RCC 7860 (cell line): ENCODE data around the gene PEAK3.

Experiments used
- DNase-seq: peaks from one replicate; pipeline ENCODE4 v3.0.0-alpha.2; 2015; ENCODE audit warnings: low spot score
- FAIRE-seq: peaks from 2 replicates; lab custom pipeline; 2012; peaks lifted over from hg19 to GRCh38; lab: Jason Lieb, UNC

PEAK3 gene

DNA sequence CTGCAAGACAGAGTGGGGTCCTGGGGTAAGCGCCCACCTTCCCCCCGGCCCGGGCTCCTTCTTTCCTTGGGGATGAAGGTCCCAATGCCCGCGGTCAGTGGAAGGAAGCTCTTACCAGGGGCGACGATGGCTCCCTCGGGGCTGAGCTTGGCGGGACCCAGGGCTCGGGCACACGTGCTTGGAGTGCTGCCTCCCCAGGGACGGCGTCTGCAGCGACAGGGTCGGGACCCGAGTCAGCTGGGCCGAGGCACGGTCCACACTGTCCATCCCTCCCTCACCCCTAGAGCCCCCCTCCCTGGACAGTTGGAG is 29.2 kb downstream of the PEAK3 start:
- DNase-seq: no peak
- FAIRE-seq: no peak

GRCh38 chr19:2252055-2252796 is 29.7 kb downstream of the PEAK3 start:
- FAIRE-seq: no peak

GRCh38 chr19:2251106-2252054 is 30.6 kb downstream of the PEAK3 start:
- FAIRE-seq: no peak
- no peak for DNase-seq

More at GRCh38 chr19:2252055-2252796, 29.7 kb downstream of the PEAK3 start:
- no peak for DNase-seq

- no peak for FAIRE-seq
- DNase-seq: no peak
Measured at GRCh38 chr19:2250766-2251105, 31.2 kb downstream of the PEAK3 start.

DNA sequence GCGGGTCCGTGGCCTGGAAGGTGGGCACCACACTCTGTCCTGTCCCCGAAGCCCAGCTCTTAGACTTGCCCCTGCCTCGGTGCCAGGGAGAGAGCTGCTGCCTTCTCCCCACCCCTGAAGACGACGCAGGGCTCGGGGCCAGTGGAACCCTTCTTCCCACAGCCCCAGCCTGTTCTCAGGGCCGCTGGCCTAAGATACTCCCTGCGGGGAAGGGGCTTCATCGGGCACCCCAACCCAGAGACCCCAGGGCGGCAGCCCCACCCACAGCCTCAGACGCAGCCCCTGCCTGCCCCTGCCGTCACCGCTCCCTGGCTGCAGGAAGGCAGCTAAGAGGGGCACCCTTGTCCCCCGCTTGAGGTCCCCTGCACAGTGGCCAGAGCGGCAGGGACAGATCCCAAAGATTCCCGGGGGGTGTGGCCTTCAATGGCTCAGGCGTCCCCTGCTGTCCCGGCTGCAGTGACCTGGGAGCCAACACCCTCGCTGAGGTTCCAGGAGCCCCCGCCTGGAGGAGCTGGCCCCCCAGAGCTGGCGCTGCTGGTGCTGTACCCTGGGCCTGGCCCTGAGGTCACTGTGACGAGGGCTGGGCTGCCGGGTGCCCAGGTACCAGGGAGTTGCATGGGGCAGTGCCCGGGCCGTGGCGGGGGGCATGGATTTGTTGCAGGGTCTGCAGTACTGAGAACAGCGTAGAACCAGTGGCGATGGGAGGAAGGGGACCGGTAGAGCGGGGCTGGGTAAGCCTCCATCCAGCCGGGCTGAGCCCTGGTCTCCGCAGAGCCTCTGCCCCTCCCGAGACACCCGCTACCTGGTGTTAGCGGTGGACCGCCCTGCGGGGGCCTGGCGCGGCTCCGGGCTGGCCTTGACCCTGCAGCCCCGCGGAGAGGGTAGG is 31.9 kb downstream of the PEAK3 start:
- FAIRE-seq (no peak), DNase-seq (no peak)

DNA sequence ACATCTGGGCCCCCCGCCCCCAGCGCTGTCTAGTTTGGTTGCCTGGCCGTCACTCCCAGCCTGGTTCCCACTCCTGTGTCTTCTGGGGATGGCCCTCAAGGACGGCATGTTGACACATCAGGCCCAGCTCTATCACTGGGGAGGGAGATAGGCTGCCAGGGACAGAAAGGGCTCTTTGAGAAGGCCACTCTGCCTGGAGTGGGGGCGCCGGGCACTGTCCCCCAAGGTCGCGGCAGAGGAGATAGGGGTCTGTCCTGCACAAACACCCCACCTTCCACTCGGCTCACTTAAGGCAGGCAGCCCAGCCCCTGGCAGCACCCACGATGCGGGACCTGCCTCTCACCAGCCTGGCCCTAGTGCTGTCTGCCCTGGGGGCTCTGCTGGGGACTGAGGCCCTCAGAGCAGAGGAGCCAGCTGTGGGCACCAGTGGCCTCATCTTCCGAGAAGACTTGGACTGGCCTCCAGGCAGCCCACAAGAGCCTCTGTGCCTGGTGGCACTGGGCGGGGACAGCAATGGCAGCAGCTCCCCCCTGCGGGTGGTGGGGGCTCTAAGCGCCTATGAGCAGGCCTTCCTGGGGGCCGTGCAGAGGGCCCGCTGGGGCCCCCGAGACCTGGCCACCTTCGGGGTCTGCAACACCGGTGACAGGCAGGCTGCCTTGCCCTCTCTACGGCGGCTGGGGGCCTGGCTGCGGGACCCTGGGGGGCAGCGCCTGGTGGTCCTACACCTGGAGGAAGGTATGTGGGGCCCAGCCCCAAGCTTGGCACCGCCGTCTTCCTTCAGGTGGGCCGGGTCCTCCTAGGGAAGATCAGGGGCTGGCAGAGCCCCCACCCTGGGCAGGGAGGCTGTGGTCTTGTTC is 32.7 kb downstream of the PEAK3 start, which contains the start of gene AMH:
TSS of gene AMH (plus strand) at position 314 of the 857 bp plus-strand sequence. CDS start at position 324, 10 bp downstream.
- DNase-seq (no peak), FAIRE-seq (no peak)

DNA sequence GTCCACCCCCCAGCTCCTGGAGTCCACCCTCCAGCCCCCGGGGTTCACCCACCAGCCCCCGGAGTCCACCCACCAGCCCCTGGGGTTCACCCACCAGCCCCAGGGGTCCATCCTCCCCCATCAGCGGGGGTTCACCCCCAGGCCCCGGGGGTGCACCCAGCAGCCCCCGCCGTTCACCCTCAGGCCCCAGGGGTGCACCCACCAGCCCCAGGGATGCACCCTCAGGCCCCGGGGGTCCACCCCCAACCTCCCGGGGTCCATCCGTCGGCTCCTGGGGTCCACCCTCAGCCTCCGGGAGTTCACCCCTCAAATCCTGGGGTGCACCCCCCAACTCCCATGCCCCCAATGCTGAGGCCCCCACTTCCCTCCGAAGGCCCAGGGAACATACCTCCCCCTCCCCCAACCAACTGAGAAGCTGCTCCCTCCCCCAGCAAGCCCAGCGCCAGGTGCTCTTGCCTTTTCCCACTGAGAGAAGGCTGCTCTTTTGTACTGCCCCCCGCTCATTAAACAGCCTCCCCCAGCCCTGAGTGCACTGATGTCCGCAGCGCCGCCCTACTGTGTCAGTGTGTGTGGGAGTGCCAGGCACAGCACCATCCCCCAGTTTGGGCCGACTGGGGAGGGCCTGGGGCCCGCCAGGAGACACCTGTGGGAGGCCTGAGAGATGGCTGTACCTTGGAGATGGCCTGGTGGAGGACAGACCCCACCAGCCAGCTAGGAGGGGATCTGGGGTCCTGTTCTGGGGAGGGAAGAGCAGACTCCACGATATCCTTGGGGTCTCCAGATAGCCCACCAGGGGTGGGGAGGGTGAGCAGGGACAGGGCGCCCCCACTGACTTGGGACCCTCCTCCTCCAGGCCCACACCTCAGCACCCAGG is 33.6 kb downstream of the PEAK3 start:
- DNase-seq (no peak), FAIRE-seq (no peak)

DNA sequence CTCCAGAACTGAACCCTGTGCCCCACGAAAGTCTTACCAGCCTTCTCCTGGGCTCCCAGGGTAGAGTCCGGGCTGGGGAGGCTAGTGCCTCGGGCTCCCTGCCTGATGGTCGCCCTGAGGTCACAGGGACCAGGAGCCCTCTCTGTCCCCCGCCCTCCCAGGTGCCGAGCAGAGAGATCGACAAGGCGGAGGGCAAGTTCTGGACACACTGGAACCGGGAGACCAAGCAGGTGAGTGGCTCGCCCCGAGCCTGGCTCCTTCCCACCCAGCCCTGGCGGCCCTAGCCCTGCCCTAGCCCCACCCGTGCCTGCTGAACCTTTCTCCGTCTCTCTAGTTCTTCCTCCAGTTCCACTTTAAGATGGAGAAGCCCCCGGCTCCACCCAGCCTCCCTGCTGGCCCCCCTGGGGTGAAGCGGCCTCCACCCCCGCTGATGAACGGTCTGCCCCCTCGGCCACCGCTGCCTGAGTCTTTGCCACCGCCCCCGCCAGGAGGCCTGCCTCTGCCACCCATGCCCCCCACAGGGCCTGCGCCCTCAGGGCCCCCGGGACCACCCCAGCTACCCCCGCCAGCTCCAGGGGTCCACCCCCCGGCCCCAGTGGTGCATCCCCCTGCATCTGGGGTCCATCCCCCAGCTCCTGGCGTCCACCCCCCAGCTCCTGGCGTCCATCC is 34.4 kb downstream of the PEAK3 start:
- FAIRE-seq: no peak
- no peak for DNase-seq

DNA sequence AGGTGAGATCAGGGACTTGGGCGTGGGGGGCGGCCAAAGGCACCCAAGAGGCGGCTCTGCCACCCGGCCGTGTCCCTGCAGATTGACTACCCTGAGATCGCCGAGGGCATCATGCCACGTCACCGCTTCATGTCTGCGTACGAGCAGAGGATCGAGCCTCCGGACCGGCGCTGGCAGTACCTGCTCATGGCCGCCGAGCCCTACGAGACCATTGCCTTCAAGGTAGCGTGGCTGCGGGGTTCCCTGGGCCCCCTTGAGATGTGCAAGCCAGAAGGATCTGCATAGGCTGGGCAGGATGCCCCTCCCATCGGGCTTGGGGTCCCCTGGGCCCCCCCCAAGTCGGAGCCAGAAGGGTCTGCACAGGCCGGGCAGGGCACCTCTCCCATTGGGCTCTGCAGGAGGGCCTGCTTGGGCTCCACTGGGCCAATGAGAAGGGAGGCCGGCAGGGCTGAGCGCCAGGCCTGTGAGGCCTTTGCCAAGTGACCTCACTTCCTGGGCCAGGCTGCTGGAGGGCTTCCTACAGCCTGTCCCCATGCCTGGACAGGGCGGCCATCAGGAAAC is 35.1 kb downstream of the PEAK3 start:
- no peak for DNase-seq
- no peak for FAIRE-seq

DNA sequence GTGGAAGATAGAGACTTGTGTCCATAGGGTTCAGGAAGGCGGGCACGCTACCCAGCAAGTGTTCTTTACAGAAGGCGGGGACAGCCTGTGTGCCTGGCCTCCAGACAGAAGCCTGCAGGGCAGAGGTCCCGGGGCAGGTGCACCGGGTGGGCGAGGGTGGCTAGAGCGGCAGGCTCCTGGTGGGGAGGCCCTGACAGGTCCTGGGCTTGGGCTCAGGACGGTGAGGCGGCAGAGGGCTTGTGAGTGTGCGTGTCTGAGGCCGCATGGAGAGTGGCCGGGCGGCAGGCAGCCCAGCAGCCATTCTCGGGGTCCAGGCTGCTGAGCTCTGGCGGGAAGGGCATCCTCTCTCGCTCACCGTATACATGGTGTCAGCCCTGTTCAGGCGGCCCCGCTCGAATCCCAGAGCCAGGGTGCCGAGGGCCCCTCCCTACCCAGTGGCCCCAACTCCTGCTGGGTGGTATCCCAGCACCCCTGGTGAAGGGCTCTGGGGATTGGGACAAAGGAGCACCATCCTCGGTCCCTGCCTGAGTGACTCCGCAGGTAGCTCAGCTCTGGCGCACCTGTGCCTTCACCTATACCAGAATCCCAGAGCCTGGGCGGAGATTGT is 35.9 kb downstream of the PEAK3 start:
- DNase-seq: no peak
- FAIRE-seq: no peak

DNA sequence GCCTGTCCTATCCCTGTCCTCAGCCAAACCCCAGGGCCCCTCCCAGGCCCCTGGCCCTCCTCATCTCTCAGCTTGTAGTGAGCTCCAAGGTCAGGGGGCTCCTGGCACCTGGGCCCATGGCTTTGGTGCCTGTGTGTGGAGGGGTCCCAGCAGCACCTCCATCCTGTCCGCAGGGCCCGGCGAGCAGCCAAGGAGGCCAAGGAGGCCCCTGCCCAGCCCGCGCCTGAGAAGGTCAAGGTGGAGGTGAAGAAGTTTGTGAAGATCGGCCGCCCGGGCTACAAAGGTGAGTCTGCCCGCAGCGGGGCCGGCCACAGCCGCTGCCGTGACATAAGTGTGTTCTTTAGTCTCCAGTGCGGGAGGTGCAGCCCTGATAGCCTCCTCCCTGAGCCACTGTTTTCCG is 36.7 kb downstream of the PEAK3 start:
- DNase-seq (no peak), FAIRE-seq (no peak)

GRCh38 chr19:2244486-2244885 is 37.5 kb downstream of the PEAK3 start:
- FAIRE-seq (no peak), DNase-seq (no peak)

GRCh38 chr19:2244125-2244411 is 37.9 kb downstream of the PEAK3 start:
- FAIRE-seq (no peak), DNase-seq (no peak)

DNA sequence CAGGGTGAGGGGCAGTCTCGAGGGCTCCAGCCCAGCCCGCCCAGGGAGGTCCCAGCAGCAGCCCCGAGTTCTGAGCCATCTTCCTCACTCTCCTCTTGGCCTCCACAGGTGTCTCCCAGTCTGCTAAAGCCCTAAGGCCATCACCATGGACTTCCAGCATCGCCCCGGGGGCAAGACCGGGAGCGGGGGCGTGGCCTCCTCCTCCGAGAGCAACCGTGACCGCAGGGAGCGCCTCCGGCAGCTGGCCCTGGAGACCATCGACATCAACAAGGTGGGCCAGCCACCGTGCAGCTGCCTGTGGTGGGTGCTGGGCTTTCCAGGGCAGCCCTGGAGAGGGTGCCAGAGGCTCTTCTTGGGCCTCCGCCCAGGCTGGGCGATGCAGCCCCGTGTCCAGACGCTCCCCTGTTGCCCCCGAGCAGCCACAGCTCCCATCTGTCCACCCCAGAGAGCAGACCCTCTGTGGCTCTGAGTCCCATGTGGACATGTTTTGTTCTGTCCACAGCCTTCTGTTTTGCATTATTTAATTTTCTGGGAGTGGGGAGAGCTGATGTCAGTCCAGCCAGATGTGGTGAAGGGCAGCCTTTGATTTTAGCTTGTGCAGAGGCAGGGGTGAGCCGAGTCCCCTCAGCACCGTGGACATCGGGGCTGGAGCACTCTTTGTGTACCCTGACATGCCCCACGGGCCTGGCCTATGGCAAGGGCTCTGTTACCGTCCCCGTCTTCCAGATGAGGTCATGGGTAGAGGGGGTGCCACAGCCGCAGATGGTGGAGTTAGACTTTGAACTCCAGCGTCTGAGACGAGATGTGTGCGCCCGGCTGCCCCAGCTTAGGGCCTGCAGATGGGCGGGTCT is 38.5 kb downstream of the PEAK3 start:
- FAIRE-seq: no peak
- DNase-seq: no peak

GRCh38 chr19:2242816-2243215 is 39.2 kb downstream of the PEAK3 start:
- no peak for FAIRE-seq
- no peak for DNase-seq

DNA sequence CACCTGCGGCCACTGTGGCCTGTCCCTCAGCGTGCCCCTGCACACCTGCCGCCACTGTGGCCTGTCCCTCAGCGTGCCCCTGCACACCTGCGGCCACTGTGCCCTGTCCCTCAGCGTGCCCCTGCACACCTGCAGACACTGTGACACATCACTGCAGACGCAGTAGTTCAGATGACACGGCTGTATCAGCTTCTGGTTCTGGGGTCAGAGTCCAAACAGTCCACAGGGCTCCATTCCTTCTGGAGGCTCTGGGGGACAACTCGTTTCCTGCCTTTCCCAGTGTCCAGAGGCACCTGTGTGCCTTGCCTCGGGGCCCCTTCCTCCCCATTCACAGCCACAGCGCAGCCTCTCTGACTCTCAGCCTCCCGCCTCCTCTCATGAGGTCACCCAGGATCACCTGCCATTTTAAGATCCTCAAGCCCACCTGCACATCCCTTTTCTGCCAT is 39.9 kb downstream of the PEAK3 start:
- no peak for DNase-seq

More for the DNA sequence above, 39.9 kb downstream of the PEAK3 start:
- no peak for FAIRE-seq
